ENCODE results near the gene DKC1.

The DKC1 gene

DNA sequence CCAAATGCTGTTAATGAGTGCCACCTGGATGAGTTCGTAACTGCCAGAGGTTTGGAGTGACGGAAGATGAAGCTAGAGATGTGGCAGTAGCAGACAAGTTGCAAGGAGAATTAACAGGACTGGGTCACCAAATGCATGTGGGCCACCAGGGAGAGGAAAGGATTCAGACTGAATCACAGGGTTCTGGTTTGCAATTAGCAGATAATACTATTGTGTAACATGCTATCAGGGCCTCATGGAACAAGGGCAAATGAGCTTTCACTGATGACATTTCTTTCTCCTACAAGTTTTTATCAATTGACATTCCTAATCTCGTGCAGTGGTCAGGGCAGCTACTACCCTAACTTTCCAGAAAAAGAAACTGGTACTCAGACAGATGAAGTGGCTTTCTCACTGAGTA lies 33.2 kb upstream of the DKC1 start:
- no peak for TF ChIP-seq CTCF (IDR thresholded peaks at IDR 0.05; ENCODE audit: low read depth, low read length, missing control alignments)
- no peak for DNase-seq (ENCODE audit: low read depth)
- no peak overlapping the region for H3K4me3 ChIP-seq (ENCODE audit: low read depth, low read length)

DNA sequence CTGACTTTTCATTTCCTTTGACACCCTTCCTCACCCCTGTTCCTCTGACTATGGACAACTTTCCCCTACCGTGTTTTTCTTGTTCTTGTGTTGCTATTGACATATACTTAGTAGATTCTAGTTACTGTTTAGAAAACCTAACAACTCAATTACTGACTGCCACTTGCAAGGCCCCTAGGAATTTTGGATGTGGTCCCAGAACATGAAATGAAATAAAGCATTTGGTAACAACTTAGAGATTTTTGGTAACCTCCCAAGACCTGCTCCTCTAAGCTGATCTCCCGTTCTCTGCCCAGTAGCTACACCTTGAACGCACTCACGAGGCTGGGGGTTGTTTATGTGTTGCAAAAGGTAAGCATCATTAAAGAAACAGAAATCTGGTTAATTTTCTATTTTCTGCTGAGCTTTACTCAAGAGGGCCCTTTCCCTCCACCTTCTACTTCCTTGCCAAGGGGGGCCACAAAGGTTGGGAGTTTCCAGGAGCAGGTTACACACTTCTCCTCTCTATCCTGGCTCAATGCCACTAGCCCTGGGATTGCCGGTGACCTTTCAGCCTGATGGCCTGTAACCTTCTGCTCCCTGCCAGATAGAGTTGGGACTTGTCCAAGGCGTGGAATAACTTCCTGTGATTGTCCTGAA lies 32.3 kb upstream of the DKC1 start:
- DNase-seq (ENCODE audit: low read depth), result no peak
- TF ChIP-seq CTCF (IDR thresholded peaks at IDR 0.05; ENCODE audit: low read depth, low read length, missing control alignments), result no peak
- H3K4me3 ChIP-seq (ENCODE audit: low read depth, low read length), result no peak overlapping the region

GRCh38 chrX:154731184-154731583 lies 31.5 kb upstream of the DKC1 start:
- no peak for DNase-seq (ENCODE audit: low read depth)
- H3K4me3 ChIP-seq (ENCODE audit: low read depth, low read length), result no peak overlapping the region
- TF ChIP-seq CTCF (IDR thresholded peaks at IDR 0.05; ENCODE audit: low read depth, low read length, missing control alignments), result no peak

DNA sequence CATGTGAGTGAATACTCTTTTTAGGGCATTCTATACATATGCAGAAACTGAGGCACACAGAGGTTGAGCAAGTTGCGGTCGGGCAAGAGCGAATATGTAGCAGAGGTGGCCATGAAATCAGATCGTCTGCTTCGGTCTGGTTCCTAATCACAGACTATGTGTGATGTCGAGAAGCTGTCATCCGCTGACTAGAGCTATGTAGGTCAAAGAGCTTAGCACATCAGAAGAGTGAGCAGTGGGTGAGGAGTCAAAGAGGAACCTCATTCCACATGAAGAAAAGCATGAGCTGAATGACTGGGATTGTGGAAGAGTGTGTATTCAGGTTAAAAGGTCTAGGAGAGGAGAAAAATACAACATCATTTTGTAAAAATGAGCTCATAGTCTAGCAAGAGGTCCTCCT lies 30.8 kb upstream of the DKC1 start:
- no peak for DNase-seq (ENCODE audit: low read depth)
- no peak for TF ChIP-seq CTCF (IDR thresholded peaks at IDR 0.05; ENCODE audit: low read depth, low read length, missing control alignments)
- H3K4me3 ChIP-seq (ENCODE audit: low read depth, low read length), result no peak overlapping the region

GRCh38 chrX:154732421-154733065 lies 30.1 kb upstream of the DKC1 start:
- no peak for DNase-seq (ENCODE audit: low read depth)
- no peak overlapping the region for H3K4me3 ChIP-seq (ENCODE audit: low read depth, low read length)
- TF ChIP-seq CTCF (IDR thresholded peaks at IDR 0.05; ENCODE audit: low read depth, low read length, missing control alignments), result no peak

DNA sequence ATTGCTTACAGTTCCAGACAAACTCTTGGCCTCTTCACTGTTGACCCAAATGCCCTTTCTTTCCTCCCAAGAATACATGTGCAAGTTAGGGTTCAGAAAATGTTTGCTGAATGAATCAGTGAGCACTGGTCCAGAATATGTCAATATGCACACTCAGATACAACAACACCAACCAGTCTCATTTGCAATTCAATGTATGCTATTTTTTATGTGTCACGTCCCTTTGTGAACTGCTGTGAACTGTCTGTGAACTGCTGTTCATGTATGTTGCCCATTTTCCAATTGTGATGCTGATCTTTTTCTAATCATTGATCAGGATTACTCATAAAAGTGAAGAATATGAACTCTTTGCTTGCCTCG lies 29.6 kb upstream of the DKC1 start:
- no peak for TF ChIP-seq CTCF (IDR thresholded peaks at IDR 0.05; ENCODE audit: low read depth, low read length, missing control alignments)
- no peak overlapping the region for H3K4me3 ChIP-seq (ENCODE audit: low read depth, low read length)
- no peak for DNase-seq (ENCODE audit: low read depth)

Measured in GM12864 (cell line).